HepG2 (cell line): Measurements from ENCODE around the gene FRMD3. TPM values are rescaled to one million over a fixed set of nuclear protein-coding genes. Genes with fewer than 3 reads are reported as not detected.

Source experiments
- BRCA1 ChIP-seq: sonication (generic); formaldehyde crosslinking; IDR thresholded peaks from 2 replicates; pipeline ENCODE4 v1.4.0; 2020; ENCODE audit warnings: missing genetic modification reagents
- FOXK1 ChIP-seq: sonication (generic); formaldehyde crosslinking; IDR thresholded peaks from 2 replicates; pipeline ENCODE4 v1.4.0; 2020; ENCODE audit warnings: low read depth, missing genetic modification reagents, borderline replicate concordance
- HNF4G ChIP-seq, 2 experiments: sonication (generic) in 1 of 2; formaldehyde crosslinking in 1 of 2; IDR thresholded peaks; 2 replicates each; pipeline versions ENCODE4 v1.4.0 to v1.6.1; 2011 to 2020; ENCODE audit warnings: borderline replicate concordance in 2 of 2, low read depth in 2 of 2, mild to moderate bottlenecking in 2 of 2, low read length in 1 of 2, missing genetic modification reagents in 1 of 2, moderate library complexity in 1 of 2
- MAFG ChIP-seq: sonication (generic); formaldehyde crosslinking; IDR thresholded peaks from 2 replicates; pipeline ENCODE4 v1.5.1; 2020; ENCODE audit warnings: mild to moderate bottlenecking, missing genetic modification reagents
- MLLT10 ChIP-seq: sonication (generic); formaldehyde crosslinking; IDR thresholded peaks from 2 replicates; pipeline ENCODE4 v1.4.0; 2020; ENCODE audit warnings: missing genetic modification reagents
- NR2F1 ChIP-seq, 2 experiments: fragments of 450-650 bp in 1 of 2; formaldehyde crosslinking in 1 of 2; IDR thresholded peaks; 2 replicates each; pipeline versions ENCODE4 v1.5.0 to v1.6.1; 2016 to 2020; ENCODE audit warnings: mild to moderate bottlenecking in 1 of 2, missing compliant biosample characterization in 1 of 2, missing genetic modification reagents in 1 of 2, moderate library complexity in 1 of 2
- POLR2AphosphoS5 ChIP-seq: IDR thresholded peaks from 2 replicates; pipeline ENCODE4 v1.6.1; 2012; ENCODE audit warnings: low read depth, low read length
- TSC22D2 ChIP-seq: sonication (generic); formaldehyde crosslinking; IDR thresholded peaks from 2 replicates; pipeline ENCODE4 v1.5.1; 2020; ENCODE audit warnings: missing genetic modification reagents, mild to moderate bottlenecking, borderline replicate concordance
- YEATS4 ChIP-seq: sonication (generic); formaldehyde crosslinking; IDR thresholded peaks from 2 replicates; pipeline ENCODE4 v1.4.0; 2020; ENCODE audit warnings: missing genetic modification reagents, borderline replicate concordance
- ZKSCAN5 ChIP-seq: sonication (generic); formaldehyde crosslinking; IDR thresholded peaks from 2 replicates; pipeline ENCODE4 v1.5.1; 2020; ENCODE audit warnings: mild to moderate bottlenecking, missing genetic modification reagents
- ZNF335 ChIP-seq: sonication (generic); formaldehyde crosslinking; IDR thresholded peaks from 2 replicates; pipeline ENCODE4 v1.4.0; 2020; ENCODE audit warnings: missing genetic modification reagents
- ZNF660 ChIP-seq: sonication (generic); formaldehyde crosslinking; IDR thresholded peaks from 2 replicates; pipeline ENCODE4 v1.5.1; 2020; ENCODE audit warnings: mild to moderate bottlenecking, low read depth, missing genetic modification reagents, borderline replicate concordance
- ZNF678 ChIP-seq: sonication (generic); formaldehyde crosslinking; IDR thresholded peaks from 2 replicates; pipeline ENCODE4 v1.4.0; 2020; ENCODE audit warnings: mild to moderate bottlenecking, missing genetic modification reagents
- ZNF7 ChIP-seq: IDR thresholded peaks from 2 replicates; pipeline ENCODE4 v1.6.1; 2016; ENCODE audit warnings: missing biosample characterization, missing genetic modification reagents
- polyA plus RNA-seq, 8 experiments: library from polyadenylated mRNA; depleted of rRNA in 3 of 8; stranded (reverse) in 7 of 8; unstranded in 1 of 8; fragments of >200 nt; fragmentation: Illumina TruSeq in 4 of 8; extraction: Trizol in 4 of 8; gene quantifications; 2 replicates each; pipeline versions ENCODE4 v1.2.1 to v1.2.3, GENCODE V29; 2011 to 2016; ENCODE audit warnings: low read depth in 4 of 8, missing spikeins in 1 of 8, mixed read lengths in 1 of 8; ENCODE audit not compliant: insufficient read depth in 1 of 8
- total RNA-seq, 5 experiments: library from RNA; depleted of rRNA; stranded (reverse); fragments of >200 nt; fragmentation: Illumina TruSeq; extraction: Trizol; gene quantifications; 2 replicates each; pipeline ENCODE4 v1.2.3, GENCODE V29; 2016; ENCODE audit warnings: low read depth in 1 of 5
- TF ChIP-seq, protein P1 (sequence below): IDR thresholded peaks from 2 replicates; pipeline ENCODE4 v1.6.1; 2016
- TF ChIP-seq, protein P2 (sequence below): sonication (generic); IDR thresholded peaks from 2 replicates; pipeline ENCODE4 v1.6.1; 2016; ENCODE audit warnings: low read depth, borderline replicate concordance
- TF ChIP-seq, protein P3 (sequence below): sonication (generic); formaldehyde crosslinking; IDR thresholded peaks from 2 replicates; pipeline ENCODE4 v1.9.0; 2021; ENCODE audit warnings: missing genetic modification reagents, borderline replicate concordance
- TF ChIP-seq, protein P4 (sequence below): sonication (generic); formaldehyde crosslinking; conservative IDR thresholded peaks from 2 replicates; pipeline ENCODE4 v1.8.0; 2022; ENCODE audit warnings: missing genetic modification reagents
- TF ChIP-seq, protein P5 (sequence below): sonication (generic); formaldehyde crosslinking; IDR thresholded peaks from 2 replicates; pipeline ENCODE4 v1.4.0; 2020; ENCODE audit warnings: missing genetic modification reagents

Gene FRMD3
- total and polyA plus RNA-seq, 2 of the 13 experiments (the other 11 are each of a cell fraction or from before 2014, with no cell fraction given): 3.2 to 7.7 TPM

DNA sequence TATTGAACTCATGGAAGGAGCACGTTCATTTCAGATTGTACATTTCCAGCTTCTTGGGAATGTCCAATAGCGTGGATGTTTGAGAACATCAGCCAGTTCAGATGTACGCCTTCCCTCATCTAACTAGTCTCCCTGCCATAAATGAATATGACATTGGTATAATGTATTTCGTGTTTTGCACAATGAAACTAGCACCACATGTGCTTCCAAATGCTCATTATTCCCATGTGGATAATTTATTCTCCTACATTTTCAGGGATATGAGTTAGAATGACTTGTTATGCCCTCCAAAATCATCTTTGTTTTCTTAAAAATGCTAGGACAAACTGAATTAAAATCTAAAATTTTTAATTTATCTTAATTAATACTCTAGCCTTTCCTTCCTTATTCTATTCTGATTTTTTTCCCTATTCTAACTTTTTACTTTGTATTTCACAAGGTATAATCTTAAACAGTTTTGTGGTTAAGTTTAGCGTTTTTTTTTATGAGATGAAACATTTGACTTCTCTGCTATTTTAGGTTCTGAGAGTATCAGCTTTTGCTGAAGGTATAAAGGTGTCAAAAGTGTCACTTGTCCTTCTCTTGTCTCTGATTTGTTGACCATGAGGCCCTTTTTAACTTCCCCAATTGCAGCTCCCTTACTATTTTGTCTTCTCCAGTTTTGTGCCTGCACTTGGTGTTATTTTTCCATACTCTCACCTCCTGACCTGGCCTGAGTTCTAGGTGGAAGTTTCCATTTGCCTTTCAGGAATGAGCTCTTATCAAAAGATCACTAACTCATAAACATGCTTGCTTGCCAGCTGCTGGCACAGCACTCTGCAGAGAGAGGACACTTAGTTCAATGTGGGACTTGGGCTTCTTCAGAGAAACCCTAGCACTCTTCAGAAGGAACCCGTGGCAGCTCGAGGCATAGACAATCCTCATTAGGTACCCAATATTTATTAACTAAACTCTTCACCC lies 106.8 kb downstream of the FRMD3 start (continued):
- no peak for TF ChIP-seq YEATS4 (CRISPR knock-in tag)
- TF ChIP-seq, protein P1, sequence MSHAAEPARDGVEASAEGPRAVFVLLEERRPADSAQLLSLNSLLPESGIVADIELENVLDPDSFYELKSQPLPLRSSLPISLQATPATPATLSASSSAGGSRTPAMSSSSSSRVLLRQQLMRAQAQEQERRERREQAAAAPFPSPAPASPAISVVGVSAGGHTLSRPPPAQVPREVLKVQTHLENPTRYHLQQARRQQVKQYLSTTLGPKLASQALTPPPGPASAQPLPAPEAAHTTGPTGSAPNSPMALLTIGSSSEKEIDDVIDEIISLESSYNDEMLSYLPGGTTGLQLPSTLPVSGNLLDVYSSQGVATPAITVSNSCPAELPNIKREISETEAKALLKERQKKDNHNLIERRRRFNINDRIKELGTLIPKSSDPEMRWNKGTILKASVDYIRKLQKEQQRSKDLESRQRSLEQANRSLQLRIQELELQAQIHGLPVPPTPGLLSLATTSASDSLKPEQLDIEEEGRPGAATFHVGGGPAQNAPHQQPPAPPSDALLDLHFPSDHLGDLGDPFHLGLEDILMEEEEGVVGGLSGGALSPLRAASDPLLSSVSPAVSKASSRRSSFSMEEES (CRISPR knock-in tag): peak; percentile 21; the same call in 1 of the 2 replicates
- TF ChIP-seq ZNF335: no peak
- no peak for TF ChIP-seq HNF4G (IDR thresholded peaks at IDR 0.05; ENCODE audit: borderline replicate concordance, low read depth, low read length)
- no peak for TF ChIP-seq HNF4G (CRISPR knock-in tag; IDR thresholded peaks at IDR 0.05; ENCODE audit: borderline replicate concordance, low read depth)
- TF ChIP-seq, protein P2, sequence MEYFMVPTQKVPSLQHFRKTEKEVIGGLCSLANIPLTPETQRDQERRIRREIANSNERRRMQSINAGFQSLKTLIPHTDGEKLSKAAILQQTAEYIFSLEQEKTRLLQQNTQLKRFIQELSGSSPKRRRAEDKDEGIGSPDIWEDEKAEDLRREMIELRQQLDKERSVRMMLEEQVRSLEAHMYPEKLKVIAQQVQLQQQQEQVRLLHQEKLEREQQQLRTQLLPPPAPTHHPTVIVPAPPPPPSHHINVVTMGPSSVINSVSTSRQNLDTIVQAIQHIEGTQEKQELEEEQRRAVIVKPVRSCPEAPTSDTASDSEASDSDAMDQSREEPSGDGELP: peak; percentile 26; the same call in 1 of the 2 replicates
- TF ChIP-seq, protein P3, sequence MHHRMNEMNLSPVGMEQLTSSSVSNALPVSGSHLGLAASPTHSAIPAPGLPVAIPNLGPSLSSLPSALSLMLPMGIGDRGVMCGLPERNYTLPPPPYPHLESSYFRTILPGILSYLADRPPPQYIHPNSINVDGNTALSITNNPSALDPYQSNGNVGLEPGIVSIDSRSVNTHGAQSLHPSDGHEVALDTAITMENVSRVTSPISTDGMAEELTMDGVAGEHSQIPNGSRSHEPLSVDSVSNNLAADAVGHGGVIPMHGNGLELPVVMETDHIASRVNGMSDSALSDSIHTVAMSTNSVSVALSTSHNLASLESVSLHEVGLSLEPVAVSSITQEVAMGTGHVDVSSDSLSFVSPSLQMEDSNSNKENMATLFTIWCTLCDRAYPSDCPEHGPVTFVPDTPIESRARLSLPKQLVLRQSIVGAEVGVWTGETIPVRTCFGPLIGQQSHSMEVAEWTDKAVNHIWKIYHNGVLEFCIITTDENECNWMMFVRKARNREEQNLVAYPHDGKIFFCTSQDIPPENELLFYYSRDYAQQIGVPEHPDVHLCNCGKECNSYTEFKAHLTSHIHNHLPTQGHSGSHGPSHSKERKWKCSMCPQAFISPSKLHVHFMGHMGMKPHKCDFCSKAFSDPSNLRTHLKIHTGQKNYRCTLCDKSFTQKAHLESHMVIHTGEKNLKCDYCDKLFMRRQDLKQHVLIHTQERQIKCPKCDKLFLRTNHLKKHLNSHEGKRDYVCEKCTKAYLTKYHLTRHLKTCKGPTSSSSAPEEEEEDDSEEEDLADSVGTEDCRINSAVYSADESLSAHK (CRISPR knock-in tag): no peak
- no peak for TF ChIP-seq ZNF678 (CRISPR knock-in tag)
- no peak for TF ChIP-seq TSC22D2 (CRISPR knock-in tag)
- no peak for TF ChIP-seq ZNF660
- TF ChIP-seq, protein P4, sequence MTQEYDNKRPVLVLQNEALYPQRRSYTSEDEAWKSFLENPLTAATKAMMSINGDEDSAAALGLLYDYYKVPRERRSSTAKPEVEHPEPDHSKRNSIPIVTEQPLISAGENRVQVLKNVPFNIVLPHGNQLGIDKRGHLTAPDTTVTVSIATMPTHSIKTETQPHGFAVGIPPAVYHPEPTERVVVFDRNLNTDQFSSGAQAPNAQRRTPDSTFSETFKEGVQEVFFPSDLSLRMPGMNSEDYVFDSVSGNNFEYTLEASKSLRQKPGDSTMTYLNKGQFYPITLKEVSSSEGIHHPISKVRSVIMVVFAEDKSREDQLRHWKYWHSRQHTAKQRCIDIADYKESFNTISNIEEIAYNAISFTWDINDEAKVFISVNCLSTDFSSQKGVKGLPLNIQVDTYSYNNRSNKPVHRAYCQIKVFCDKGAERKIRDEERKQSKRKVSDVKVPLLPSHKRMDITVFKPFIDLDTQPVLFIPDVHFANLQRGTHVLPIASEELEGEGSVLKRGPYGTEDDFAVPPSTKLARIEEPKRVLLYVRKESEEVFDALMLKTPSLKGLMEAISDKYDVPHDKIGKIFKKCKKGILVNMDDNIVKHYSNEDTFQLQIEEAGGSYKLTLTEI (CRISPR knock-in tag): no peak
- peak; percentile 98 for TF ChIP-seq ZNF7
- no peak for TF ChIP-seq MAFG (CRISPR knock-in tag)
- TF ChIP-seq ZKSCAN5 (CRISPR knock-in tag): peak; percentile 51; the same call in 1 of the 2 replicates
- no peak for TF ChIP-seq BRCA1
- TF ChIP-seq, protein P5, sequence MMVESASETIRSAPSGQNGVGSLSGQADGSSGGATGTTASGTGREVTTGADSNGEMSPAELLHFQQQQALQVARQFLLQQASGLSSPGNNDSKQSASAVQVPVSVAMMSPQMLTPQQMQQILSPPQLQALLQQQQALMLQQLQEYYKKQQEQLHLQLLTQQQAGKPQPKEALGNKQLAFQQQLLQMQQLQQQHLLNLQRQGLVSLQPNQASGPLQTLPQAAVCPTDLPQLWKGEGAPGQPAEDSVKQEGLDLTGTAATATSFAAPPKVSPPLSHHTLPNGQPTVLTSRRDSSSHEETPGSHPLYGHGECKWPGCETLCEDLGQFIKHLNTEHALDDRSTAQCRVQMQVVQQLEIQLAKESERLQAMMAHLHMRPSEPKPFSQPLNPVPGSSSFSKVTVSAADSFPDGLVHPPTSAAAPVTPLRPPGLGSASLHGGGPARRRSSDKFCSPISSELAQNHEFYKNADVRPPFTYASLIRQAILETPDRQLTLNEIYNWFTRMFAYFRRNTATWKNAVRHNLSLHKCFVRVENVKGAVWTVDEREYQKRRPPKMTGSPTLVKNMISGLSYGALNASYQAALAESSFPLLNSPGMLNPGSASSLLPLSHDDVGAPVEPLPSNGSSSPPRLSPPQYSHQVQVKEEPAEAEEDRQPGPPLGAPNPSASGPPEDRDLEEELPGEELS: peak; percentile 56
- TF ChIP-seq MLLT10 (CRISPR knock-in tag): no peak
- TF ChIP-seq NR2F1 (CRISPR knock-in tag; IDR thresholded peaks at IDR 0.05): peak; percentile 16 to 54; a peak in 2 of 4 replicates
- no peak for TF ChIP-seq POLR2AphosphoS5
- peak; percentile 63; the same call in 1 of the 2 replicates for TF ChIP-seq FOXK1 (CRISPR knock-in tag)
